ENCODE measurements around the gene CTU1.
A peak's percentile ranks its signal among the peaks of the same experiment; 100 is the strongest.

The CTU1 gene

DNA sequence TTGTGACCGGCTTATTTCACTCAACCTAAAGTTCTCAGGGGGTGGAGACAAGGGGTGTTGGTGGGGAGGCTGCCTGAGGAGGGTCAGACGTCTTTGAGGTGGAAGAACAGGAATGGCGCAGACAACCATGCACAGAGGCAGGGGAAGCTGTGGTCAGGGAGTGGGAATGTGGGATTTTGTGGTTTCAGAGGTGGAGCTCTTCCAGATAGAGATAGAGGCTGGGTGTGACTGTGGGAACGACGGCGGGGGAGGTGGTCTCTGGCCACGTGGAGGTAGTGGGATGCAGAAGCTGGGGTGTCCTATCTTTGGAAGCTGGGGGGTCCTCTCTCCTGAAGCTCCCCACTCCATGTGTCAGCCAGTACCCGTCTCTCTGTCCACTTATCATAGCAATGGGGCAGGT, 17.7 kb downstream of the CTU1 start:
- no peak overlapping the region for H2AK5ac ChIP-seq (ENCODE audit: low read depth, low read length)
- no peak overlapping the region for H3K4ac ChIP-seq (ENCODE audit: low read length)
- H3K9ac ChIP-seq (ENCODE audit: low read depth, low read length, poor library complexity): no peak overlapping the region
- H3K79me1 ChIP-seq (ENCODE audit: low read depth, low read length): no peaks in the 10 kb centered on the region
- H3K14ac ChIP-seq (ENCODE audit: low read length): no peak overlapping the region
- no peak overlapping the region for H4K91ac ChIP-seq (ENCODE audit: low read depth, low read length, poor library complexity)
- peaks cover 0 to 12% (median 0%) of the 10 kb centered on the region in 3 experiments for H3K27me3 ChIP-seq (ENCODE audit: control insufficient read depth in 3 of 3, insufficient read depth in 3 of 3, low read depth in 1 of 3, low read length in 3 of 3)
- H3K36me3 ChIP-seq (replicated peaks in 1 of 2; ENCODE audit: control insufficient read depth in 2 of 2, insufficient read depth in 2 of 2, low read length in 2 of 2): no peaks in the 10 kb centered on the region
- DNase-seq (ENCODE audit: low spot score): no peak
- H3K18ac ChIP-seq (ENCODE audit: low read length): no peak overlapping the region
- no peak overlapping the region for H2BK120ac ChIP-seq (ENCODE audit: low read depth, low read length)
- no peak overlapping the region for H2BK5ac ChIP-seq (ENCODE audit: low read length)
- H3K27ac ChIP-seq (replicated peaks; ENCODE audit: low read length): no peak overlapping the region
- H3K4me3 ChIP-seq (ENCODE audit: low read length in 2 of 2): no peak overlapping the region
- no peaks in the 10 kb centered on the region for H3K9me3 ChIP-seq (replicated peaks in 1 of 2; ENCODE audit: control insufficient read depth in 2 of 2, insufficient read depth in 1 of 2, low read depth in 1 of 2, low read length in 2 of 2)
- no peak overlapping the region for H2AFZ ChIP-seq (ENCODE audit: low read length)
- no peak overlapping the region for H3K4me2 ChIP-seq (ENCODE audit: insufficient read depth, low read length, poor library complexity, severe bottlenecking)
- H2BK12ac ChIP-seq (ENCODE audit: low read length): no peak overlapping the region
- no CpG with 5 or more reads among the region's 8 CpGs for WGBS, 2 donors (ENCODE audit: extremely low coverage in 2 of 2, insufficient read length in 2 of 2, insufficient replicate concordance in 1 of 2)
- H3K4me1 ChIP-seq (ENCODE audit: control insufficient read depth in 2 of 2, insufficient read depth in 1 of 2, low read depth in 1 of 2, low read length in 2 of 2): no peaks in the 10 kb centered on the region
- no peak overlapping the region for H2BK15ac ChIP-seq (ENCODE audit: low read length)
- H3K23ac ChIP-seq (ENCODE audit: low read depth, low read length, poor library complexity): no peak overlapping the region
- no peak overlapping the region for H4K8ac ChIP-seq (ENCODE audit: low read depth, low read length)

DNA sequence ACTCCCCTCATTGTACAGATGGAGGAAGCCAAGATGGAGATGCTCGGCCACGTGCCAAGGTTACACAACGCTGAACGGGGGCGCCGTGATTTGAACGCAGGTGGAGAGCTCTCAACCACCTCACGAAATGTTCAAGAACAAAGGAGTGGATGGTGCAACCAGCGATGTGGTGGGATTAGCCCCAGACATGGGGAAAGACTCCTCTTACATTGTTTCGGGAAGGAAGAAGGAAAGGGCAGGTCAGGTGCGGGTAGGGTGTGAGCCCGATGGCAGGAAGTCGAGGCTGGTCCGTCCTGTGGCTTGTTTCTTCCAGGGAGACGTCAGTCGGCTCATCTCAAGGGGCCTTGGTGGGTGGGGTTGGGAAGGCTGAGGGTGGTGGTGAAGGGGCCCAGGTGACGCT, 18.4 kb downstream of the CTU1 start:
- Histone ChIP-seq H2AFZ (ENCODE audit: low read length) (no peak overlapping the region), H3K79me1 (ENCODE audit: low read depth, low read length) (no peaks in the 10 kb centered on the region), H3K4ac (ENCODE audit: low read length) (no peak overlapping the region), H3K27me3 (ENCODE audit: control insufficient read depth in 3 of 3, insufficient read depth in 3 of 3, low read depth in 1 of 3, low read length in 3 of 3) (peaks cover 0 to 17% (median 0%) of the 10 kb centered on the region in 3 experiments), H2BK120ac (ENCODE audit: low read depth, low read length) (no peak overlapping the region), H3K4me2 (ENCODE audit: insufficient read depth, low read length, poor library complexity, severe bottlenecking) (no peak overlapping the region), H3K4me1 (ENCODE audit: control insufficient read depth in 2 of 2, insufficient read depth in 1 of 2, low read depth in 1 of 2, low read length in 2 of 2) (no peaks in the 10 kb centered on the region), H2AK5ac (ENCODE audit: low read depth, low read length) (no peak overlapping the region), H3K27ac (replicated peaks; ENCODE audit: low read length) (no peak overlapping the region), H3K23ac (ENCODE audit: low read depth, low read length, poor library complexity) (no peak overlapping the region), H3K9me3 (replicated peaks in 1 of 2; ENCODE audit: control insufficient read depth in 2 of 2, insufficient read depth in 1 of 2, low read depth in 1 of 2, low read length in 2 of 2) (no peaks in the 10 kb centered on the region), H2BK12ac (ENCODE audit: low read length) (no peak overlapping the region), H2BK5ac (ENCODE audit: low read length) (no peak overlapping the region), H3K36me3 (replicated peaks in 1 of 2; ENCODE audit: control insufficient read depth in 2 of 2, insufficient read depth in 2 of 2, low read length in 2 of 2) (no peaks in the 10 kb centered on the region), H3K4me3 (ENCODE audit: low read length in 2 of 2) (no peak overlapping the region), H3K14ac (ENCODE audit: low read length) (no peak overlapping the region), H4K91ac (ENCODE audit: low read depth, low read length, poor library complexity) (no peak overlapping the region), H4K8ac (ENCODE audit: low read depth, low read length) (no peak overlapping the region), H3K18ac (ENCODE audit: low read length) (no peak overlapping the region), H2BK15ac (ENCODE audit: low read length) (no peak overlapping the region), H3K9ac (ENCODE audit: low read depth, low read length, poor library complexity) (no peak overlapping the region)
- no peak for DNase-seq (ENCODE audit: low spot score)
- no CpG with 5 or more reads among the region's 17 CpGs for WGBS, 2 donors (ENCODE audit: extremely low coverage in 2 of 2, insufficient read length in 2 of 2, insufficient replicate concordance in 1 of 2)

GRCh38 chr19:51086153-51086850, 21.9 kb downstream of the CTU1 start:
- Histone ChIP-seq H2BK5ac (ENCODE audit: low read length) (no peak overlapping the region), H2BK15ac (ENCODE audit: low read length) (no peak overlapping the region), H3K4me1 (ENCODE audit: control insufficient read depth in 2 of 2, insufficient read depth in 1 of 2, low read depth in 1 of 2, low read length in 2 of 2) (no peaks in the 10 kb centered on the region), H2BK12ac (ENCODE audit: low read length) (no peak overlapping the region), H4K8ac (ENCODE audit: low read depth, low read length) (no peak overlapping the region), H3K18ac (ENCODE audit: low read length) (peak overlapping the region; percentile 73), H2AK5ac (ENCODE audit: low read depth, low read length) (no peak overlapping the region), H3K36me3 (replicated peaks in 1 of 2; ENCODE audit: control insufficient read depth in 2 of 2, insufficient read depth in 2 of 2, low read length in 2 of 2) (no peaks in the 10 kb centered on the region), H3K4me3 (ENCODE audit: low read length in 2 of 2) (no peak overlapping the region), H3K9ac (ENCODE audit: low read depth, low read length, poor library complexity) (no peak overlapping the region), H2AFZ (ENCODE audit: low read length) (no peak overlapping the region), H3K23ac (ENCODE audit: low read depth, low read length, poor library complexity) (peak overlapping the region; percentile 25), H3K4ac (ENCODE audit: low read length) (no peak overlapping the region), H3K27me3 (ENCODE audit: control insufficient read depth in 3 of 3, insufficient read depth in 3 of 3, low read depth in 1 of 3, low read length in 3 of 3) (peaks cover 0 to 36% (median 0%) of the 10 kb centered on the region in 3 experiments), H3K79me1 (ENCODE audit: low read depth, low read length) (peaks cover 1% of the 10 kb centered on the region), H3K4me2 (ENCODE audit: insufficient read depth, low read length, poor library complexity, severe bottlenecking) (no peak overlapping the region), H3K9me3 (replicated peaks in 1 of 2; ENCODE audit: control insufficient read depth in 2 of 2, insufficient read depth in 1 of 2, low read depth in 1 of 2, low read length in 2 of 2) (no peaks in the 10 kb centered on the region), H2BK120ac (ENCODE audit: low read depth, low read length) (no peak overlapping the region), H4K91ac (ENCODE audit: low read depth, low read length, poor library complexity) (no peak overlapping the region), H3K14ac (ENCODE audit: low read length) (peak overlapping the region; percentile 27), H3K27ac (replicated peaks; ENCODE audit: low read length) (no peak overlapping the region)
- DNase-seq (ENCODE audit: low spot score): no peak
- 100% methylated on average over 1 of the region's 18 CpGs; no CpG with 5 or more reads in 1 of the 2 donors for WGBS, 2 donors (ENCODE audit: extremely low coverage in 2 of 2, insufficient read length in 2 of 2, insufficient replicate concordance in 1 of 2)

GRCh38 chr19:51084505-51084904, 23.7 kb downstream of the CTU1 start:
- Histone ChIP-seq H3K4me2 (ENCODE audit: insufficient read depth, low read length, poor library complexity, severe bottlenecking) (no peak overlapping the region), H2BK12ac (ENCODE audit: low read length) (no peak overlapping the region)
- no CpG with 5 or more reads among the region's 7 CpGs for WGBS, 2 donors (ENCODE audit: extremely low coverage in 2 of 2, insufficient read length in 2 of 2, insufficient replicate concordance in 1 of 2)

More at GRCh38 chr19:51084505-51084904, 23.7 kb downstream of the CTU1 start:
- H3K79me1 ChIP-seq (ENCODE audit: low read depth, low read length): peaks cover 1% of the 10 kb centered on the region
- no peak overlapping the region for H3K4ac ChIP-seq (ENCODE audit: low read length)
- H3K27me3 ChIP-seq (ENCODE audit: control insufficient read depth in 3 of 3, insufficient read depth in 3 of 3, low read depth in 1 of 3, low read length in 3 of 3): peaks cover 0 to 36% (median 0%) of the 10 kb centered on the region in 3 experiments
- no peak overlapping the region for H3K14ac ChIP-seq (ENCODE audit: low read length)
- no peak overlapping the region for H2BK120ac ChIP-seq (ENCODE audit: low read depth, low read length)
- no peak overlapping the region for H3K27ac ChIP-seq (replicated peaks; ENCODE audit: low read length)
- no peak for DNase-seq (ENCODE audit: low spot score)
- no peak overlapping the region for H2BK5ac ChIP-seq (ENCODE audit: low read length)
- H4K91ac ChIP-seq (ENCODE audit: low read depth, low read length, poor library complexity): peak overlapping the region; percentile 42
- H4K8ac ChIP-seq (ENCODE audit: low read depth, low read length): no peak overlapping the region
- no peaks in the 10 kb centered on the region for H3K4me1 ChIP-seq (ENCODE audit: control insufficient read depth in 2 of 2, insufficient read depth in 1 of 2, low read depth in 1 of 2, low read length in 2 of 2)
- H2AFZ ChIP-seq (ENCODE audit: low read length): no peak overlapping the region
- H2AK5ac ChIP-seq (ENCODE audit: low read depth, low read length): no peak overlapping the region
- no peak overlapping the region for H3K9ac ChIP-seq (ENCODE audit: low read depth, low read length, poor library complexity)
- H2BK15ac ChIP-seq (ENCODE audit: low read length): no peak overlapping the region
- H3K18ac ChIP-seq (ENCODE audit: low read length): no peak overlapping the region
- no peak overlapping the region for H3K4me3 ChIP-seq (ENCODE audit: low read length in 2 of 2)
- H3K36me3 ChIP-seq (replicated peaks in 1 of 2; ENCODE audit: control insufficient read depth in 2 of 2, insufficient read depth in 2 of 2, low read length in 2 of 2): no peaks in the 10 kb centered on the region
- H3K23ac ChIP-seq (ENCODE audit: low read depth, low read length, poor library complexity): no peak overlapping the region
- H3K9me3 ChIP-seq (replicated peaks in 1 of 2; ENCODE audit: control insufficient read depth in 2 of 2, insufficient read depth in 1 of 2, low read depth in 1 of 2, low read length in 2 of 2): no peaks in the 10 kb centered on the region
